Measurements from ENCODE around the gene ICA1L. TPM values are rescaled to one million over a fixed set of nuclear protein-coding genes. Genes with fewer than 3 reads are reported as not detected.
"Not testable (repeated sequence)": the region's sequence is repeated elsewhere in the genome, so short reads cannot be mapped to it uniquely, and the experiment has no call there.

The ICA1L gene
- total RNA-seq, 2 experiments from 2014 or later: 1.5 to 1.6 TPM

DNA sequence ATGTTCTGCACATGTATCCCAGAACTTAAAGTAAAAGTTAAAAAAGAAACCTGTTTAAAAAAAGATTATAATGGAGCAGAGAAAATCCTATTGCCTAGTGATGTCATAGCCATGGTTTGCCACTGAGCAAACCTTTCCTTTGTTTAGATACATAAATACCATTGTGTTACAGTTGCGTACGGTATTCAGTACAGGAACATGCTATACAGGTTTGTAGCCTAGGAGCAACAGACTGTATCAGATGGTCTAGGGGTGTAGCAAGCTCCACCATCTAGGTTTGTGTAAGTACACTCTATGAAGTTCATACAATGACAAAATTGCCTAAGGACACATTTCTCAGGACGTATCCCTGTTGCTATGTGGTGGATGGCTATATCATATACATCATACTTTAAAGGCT, 13.0 kb downstream of the ICA1L start:
- H3K4me1 Mint-ChIP-seq (ENCODE audit: low read depth): no peaks in the 10 kb centered on the region
- Histone ChIP-seq H3K9me3 (ENCODE audit: control insufficient read depth in 1 of 2, insufficient read depth in 1 of 2, low read length in 2 of 2) (no peaks in the 10 kb centered on the region), H3K4me1 (ENCODE audit: insufficient read depth, low read length) (no peaks in the 10 kb centered on the region), H3K27ac (ENCODE audit: low read depth in 1 of 2, low read length in 2 of 2) (no peak overlapping the region), H3K36me3 (ENCODE audit: insufficient read depth, low read length) (no peaks in the 10 kb centered on the region), H3K27me3 (ENCODE audit: control insufficient read depth in 1 of 2, insufficient read depth in 2 of 2, low read length in 2 of 2) (no peaks in the 10 kb centered on the region), H3K4me3 (ENCODE audit: low read length) (no peak overlapping the region)
- ChIA-PET POLR2A (no interaction called here), CTCF (no interaction called here)
- no peaks in the 10 kb centered on the region for H3K36me3 Mint-ChIP-seq (ENCODE audit: low read depth)
- no peaks in the 10 kb centered on the region for H3K27me3 Mint-ChIP-seq
- DNase-seq (no peak), ATAC-seq (ENCODE audit: poor library complexity) (no peak)
- H3K4me3 Mint-ChIP-seq: no peak overlapping the region
- H3K27ac Mint-ChIP-seq: no peak overlapping the region
- H3K9me3 Mint-ChIP-seq: no peaks in the 10 kb centered on the region
- intact Hi-C loops (cut with DNase I, micrococcal nuclease): no loop called here
- TF ChIP-seq, protein P1, sequence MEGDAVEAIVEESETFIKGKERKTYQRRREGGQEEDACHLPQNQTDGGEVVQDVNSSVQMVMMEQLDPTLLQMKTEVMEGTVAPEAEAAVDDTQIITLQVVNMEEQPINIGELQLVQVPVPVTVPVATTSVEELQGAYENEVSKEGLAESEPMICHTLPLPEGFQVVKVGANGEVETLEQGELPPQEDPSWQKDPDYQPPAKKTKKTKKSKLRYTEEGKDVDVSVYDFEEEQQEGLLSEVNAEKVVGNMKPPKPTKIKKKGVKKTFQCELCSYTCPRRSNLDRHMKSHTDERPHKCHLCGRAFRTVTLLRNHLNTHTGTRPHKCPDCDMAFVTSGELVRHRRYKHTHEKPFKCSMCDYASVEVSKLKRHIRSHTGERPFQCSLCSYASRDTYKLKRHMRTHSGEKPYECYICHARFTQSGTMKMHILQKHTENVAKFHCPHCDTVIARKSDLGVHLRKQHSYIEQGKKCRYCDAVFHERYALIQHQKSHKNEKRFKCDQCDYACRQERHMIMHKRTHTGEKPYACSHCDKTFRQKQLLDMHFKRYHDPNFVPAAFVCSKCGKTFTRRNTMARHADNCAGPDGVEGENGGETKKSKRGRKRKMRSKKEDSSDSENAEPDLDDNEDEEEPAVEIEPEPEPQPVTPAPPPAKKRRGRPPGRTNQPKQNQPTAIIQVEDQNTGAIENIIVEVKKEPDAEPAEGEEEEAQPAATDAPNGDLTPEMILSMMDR (IDR thresholded peaks at IDR 0.05): no peak

DNA sequence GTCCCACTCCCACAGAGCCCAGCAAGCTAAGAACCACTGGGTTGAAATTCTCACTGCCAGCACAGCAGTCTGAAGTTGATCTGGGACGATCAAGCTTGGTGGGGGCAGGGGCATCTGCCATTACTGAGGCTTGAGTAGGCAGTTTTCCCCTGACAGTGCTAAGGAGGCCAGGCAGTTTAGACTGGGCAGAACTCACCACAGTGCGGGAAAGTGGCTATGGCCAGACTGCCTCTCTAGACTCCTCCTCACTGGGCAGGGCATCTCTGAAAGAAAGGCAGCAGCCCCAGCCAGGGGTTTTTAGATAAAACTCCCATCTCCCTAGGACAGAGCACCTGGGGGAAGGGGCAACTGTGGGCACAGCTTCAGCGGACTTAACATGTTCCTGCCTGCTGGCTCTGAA, 22.2 kb downstream of the ICA1L start:
- H3K27me3 Mint-ChIP-seq; H3K4me1 ChIP-seq (ENCODE audit: insufficient read depth, low read length); CTCF ChIA-PET; DNase-seq; intact Hi-C loops (cut with DNase I, micrococcal nuclease); H3K27me3 ChIP-seq (ENCODE audit: control insufficient read depth in 1 of 2, insufficient read depth in 2 of 2, low read length in 2 of 2); H3K27ac Mint-ChIP-seq; H3K4me3 ChIP-seq (ENCODE audit: low read length); POLR2A ChIA-PET; H3K36me3 ChIP-seq (ENCODE audit: insufficient read depth, low read length); H3K4me1 Mint-ChIP-seq (ENCODE audit: low read depth); H3K9me3 Mint-ChIP-seq; H3K4me3 Mint-ChIP-seq; H3K36me3 Mint-ChIP-seq (ENCODE audit: low read depth); H3K9me3 ChIP-seq (ENCODE audit: control insufficient read depth in 1 of 2, insufficient read depth in 1 of 2, low read length in 2 of 2); H3K27ac ChIP-seq (ENCODE audit: low read depth in 1 of 2, low read length in 2 of 2); ATAC-seq (ENCODE audit: poor library complexity): not testable (repeated sequence)

DNA sequence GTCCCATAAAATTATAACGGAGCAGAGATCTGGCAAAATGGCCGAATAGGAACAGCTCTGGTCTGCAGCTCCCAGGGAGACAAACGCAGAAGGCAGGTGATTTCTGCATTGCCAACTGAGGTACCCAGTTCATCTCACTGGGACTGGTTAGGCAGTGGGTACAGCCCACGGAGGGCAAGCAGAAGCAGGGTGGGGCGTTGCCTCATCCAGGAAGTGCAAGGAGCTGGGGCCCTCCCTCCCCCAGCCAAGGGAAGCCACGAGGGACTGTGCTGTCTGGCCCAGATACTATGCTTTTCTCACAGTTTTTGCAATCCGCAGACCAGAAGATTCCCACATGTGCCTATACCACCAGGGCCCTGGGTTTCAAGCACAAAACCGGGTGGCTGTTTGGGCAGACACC, 22.8 kb downstream of the ICA1L start:
- Histone ChIP-seq H3K4me3 (ENCODE audit: low read length) (no peak overlapping the region), H3K36me3 (ENCODE audit: insufficient read depth, low read length) (no peaks in the 10 kb centered on the region), H3K27ac (ENCODE audit: low read depth in 1 of 2, low read length in 2 of 2) (no peak overlapping the region), H3K4me1 (ENCODE audit: insufficient read depth, low read length) (peaks cover 6% of the 10 kb centered on the region), H3K9me3 (ENCODE audit: control insufficient read depth in 1 of 2, insufficient read depth in 1 of 2, low read length in 2 of 2) (no peaks in the 10 kb centered on the region), H3K27me3 (ENCODE audit: control insufficient read depth in 1 of 2, insufficient read depth in 2 of 2, low read length in 2 of 2) (no peaks in the 10 kb centered on the region)
- H3K27ac Mint-ChIP-seq: no peak overlapping the region
- ChIA-PET CTCF (no interaction called here), POLR2A (no interaction called here)
- no peaks in the 10 kb centered on the region for H3K36me3 Mint-ChIP-seq (ENCODE audit: low read depth)
- no peak overlapping the region for H3K4me3 Mint-ChIP-seq
- ATAC-seq (ENCODE audit: poor library complexity): no peak
- peak in 3 of 14 experiments; percentile 5 to 27 (median 17) for DNase-seq
- H3K4me1 Mint-ChIP-seq (ENCODE audit: low read depth): peaks cover 5% of the 10 kb centered on the region
- TF ChIP-seq, protein P1 (IDR thresholded peaks at IDR 0.05): no peak
- intact Hi-C loops (cut with DNase I, micrococcal nuclease): no loop called here
- no peaks in the 10 kb centered on the region for H3K9me3 Mint-ChIP-seq
- H3K27me3 Mint-ChIP-seq: no peaks in the 10 kb centered on the region

DNA sequence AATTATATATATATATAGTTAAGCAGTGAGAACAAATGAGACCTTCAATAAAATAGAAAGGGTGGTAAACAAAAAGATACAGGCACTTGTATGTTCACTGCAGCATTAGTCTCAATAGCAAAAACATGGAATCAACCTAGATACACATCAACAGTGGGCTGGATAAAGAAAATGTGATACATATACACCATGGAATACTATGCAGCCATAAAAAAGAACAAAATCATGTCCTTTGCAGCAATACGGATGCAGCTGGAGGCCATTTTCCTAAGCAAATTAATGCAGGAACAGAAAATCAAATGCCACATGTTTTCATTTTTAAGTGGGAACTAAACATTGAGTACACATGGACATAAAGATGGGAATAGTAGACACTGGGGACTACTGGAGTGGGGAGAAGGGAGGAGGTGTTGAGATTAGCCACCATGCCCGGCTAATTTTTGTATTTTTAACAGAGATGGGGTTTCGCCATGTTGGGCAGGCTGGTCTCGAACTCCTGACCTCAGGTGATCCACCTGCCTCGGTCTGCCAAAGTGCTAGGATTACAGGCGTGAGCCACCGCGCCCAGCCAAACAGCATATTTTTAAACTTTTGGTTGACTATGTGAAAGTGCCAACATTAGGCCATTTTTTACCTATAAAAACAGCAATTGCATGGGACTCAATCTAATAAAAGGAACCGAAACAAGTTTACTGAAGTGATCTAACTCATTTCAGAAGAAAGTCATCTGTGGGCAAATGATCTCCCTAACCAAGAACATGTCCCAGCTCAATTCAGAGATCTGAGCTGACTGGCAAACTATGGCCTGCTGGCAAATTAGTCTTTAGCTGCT, 23.7 kb downstream of the ICA1L start:
- Histone ChIP-seq H3K4me1 (ENCODE audit: insufficient read depth, low read length) (peaks cover 6% of the 10 kb centered on the region), H3K27ac (ENCODE audit: low read depth in 1 of 2, low read length in 2 of 2) (no peak overlapping the region), H3K27me3 (ENCODE audit: control insufficient read depth in 1 of 2, insufficient read depth in 2 of 2, low read length in 2 of 2) (no peaks in the 10 kb centered on the region), H3K36me3 (ENCODE audit: insufficient read depth, low read length) (no peaks in the 10 kb centered on the region), H3K4me3 (ENCODE audit: low read length) (no peak overlapping the region), H3K9me3 (ENCODE audit: control insufficient read depth in 1 of 2, insufficient read depth in 1 of 2, low read length in 2 of 2) (peaks cover 7 to 8% of the 10 kb centered on the region in 2 experiments)
- no peak overlapping the region for H3K27ac Mint-ChIP-seq
- peaks cover 3% of the 10 kb centered on the region for H3K9me3 Mint-ChIP-seq
- TF ChIP-seq, protein P1 (IDR thresholded peaks at IDR 0.05): no peak
- no peaks in the 10 kb centered on the region for H3K27me3 Mint-ChIP-seq
- H3K4me1 Mint-ChIP-seq (ENCODE audit: low read depth): peaks cover 5% of the 10 kb centered on the region
- H3K36me3 Mint-ChIP-seq (ENCODE audit: low read depth): no peaks in the 10 kb centered on the region
- no peak overlapping the region for H3K4me3 Mint-ChIP-seq
- ChIA-PET CTCF (no interaction called here), POLR2A (no interaction called here)
- no peak for DNase-seq
- no peak for ATAC-seq (ENCODE audit: poor library complexity)
- intact Hi-C loops (cut with DNase I, micrococcal nuclease): no loop called here

All from CD4-positive, alpha-beta T cell (primary cell).